ENCODE results near the gene SERGEF. TPM values are rescaled to one million over a fixed set of nuclear protein-coding genes. Genes with fewer than 3 reads are reported as not detected.
A peak's percentile ranks its signal among the peaks of the same experiment; 100 is the strongest.

SERGEF gene
- total RNA-seq, 4 donors from 2014 or later: 11.8 to 34.7 (median 24.5) TPM

DNA sequence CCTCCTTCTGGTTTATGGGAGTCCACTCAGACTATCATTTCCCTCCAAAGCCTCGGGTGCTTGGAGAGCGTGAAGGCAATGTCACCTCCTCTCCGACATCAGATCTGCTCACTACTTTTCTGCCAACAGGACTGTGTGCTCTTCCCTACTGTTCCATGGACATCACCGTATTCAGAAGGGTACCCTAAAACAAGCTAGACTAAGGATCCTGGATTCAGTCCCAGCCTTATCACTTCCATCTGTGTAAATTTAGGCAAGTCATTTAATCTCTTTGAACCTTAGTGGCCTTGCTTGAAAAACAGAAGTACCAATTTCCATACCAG is 200.0 kb downstream of the SERGEF start:
- TF ChIP-seq POLR2A (IDR thresholded peaks at IDR 0.05) (no peak), CTCF (IDR thresholded peaks at IDR 0.05 in 4 of 5, conservative IDR thresholded peaks at IDR 0.05 in 1 of 5) (no peak)
- intact Hi-C loops (cut with DNase I; ENCODE audit: low total_unique reads) (no loop called here), in situ Hi-C loops (cut with MboI; ENCODE audit: low sequenced_read_pairs in 4 of 4) (no loop called here)
- Histone ChIP-seq H3K27me3 (no peaks in the 10 kb centered on the region), H3K27ac (peak overlapping the region; percentile 59 to 66 (median 62)), H3K36me3 (no peaks in the 10 kb centered on the region), H3K4me3 (no peak overlapping the region), H3K4me1 (peaks cover 39 to 46% of the 10 kb centered on the region in 2 donors), H3K9me3 (no peaks in the 10 kb centered on the region)
- peak; percentile 54 to 55 for ATAC-seq
- no peak for DNase-seq

DNA sequence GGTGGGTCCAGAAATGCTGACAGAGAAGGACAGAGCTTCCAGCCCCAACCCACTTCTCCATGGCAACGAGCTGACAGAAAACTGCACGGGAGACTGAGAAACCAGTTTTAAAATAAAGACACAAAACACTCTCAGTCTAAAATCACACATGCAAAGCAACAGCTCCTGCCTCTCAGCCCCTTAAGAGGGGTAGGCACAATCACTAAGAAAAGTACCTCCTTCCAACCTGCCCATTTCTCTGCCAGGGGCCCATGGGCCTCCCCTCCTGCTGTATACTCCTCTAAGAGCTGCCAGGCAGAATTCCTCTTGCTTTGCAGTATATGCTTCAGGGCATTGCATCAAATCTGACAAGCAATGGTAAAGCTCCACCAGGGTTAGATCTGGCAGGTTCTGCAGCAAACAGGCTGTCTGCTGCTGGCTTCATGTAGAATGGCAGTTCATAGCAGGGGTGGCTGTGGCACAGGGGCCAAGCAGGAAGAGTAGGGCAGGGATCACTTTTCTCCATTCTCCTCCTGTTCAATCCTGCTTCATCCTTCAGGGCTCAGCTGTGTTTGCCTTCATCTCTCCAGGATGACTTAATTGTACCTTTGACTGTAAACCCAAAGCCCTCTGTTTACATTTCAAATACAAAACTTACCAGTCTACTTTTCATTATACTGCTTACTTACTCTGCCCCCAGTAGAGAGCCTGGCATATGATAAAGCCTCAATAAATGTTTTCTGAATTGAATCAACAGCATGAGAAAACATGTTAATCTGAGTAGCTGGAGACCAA is 200.6 kb downstream of the SERGEF start:
- ATAC-seq (no peak), DNase-seq (no peak)
- no peak overlapping the region for H3K4me3 ChIP-seq
- TF ChIP-seq POLR2A (IDR thresholded peaks at IDR 0.05): no peak
- TF ChIP-seq CTCF (IDR thresholded peaks at IDR 0.05 in 4 of 5, conservative IDR thresholded peaks at IDR 0.05 in 1 of 5): no peak
- intact Hi-C loops (cut with DNase I; ENCODE audit: low total_unique reads) (no loop called here), in situ Hi-C loops (cut with MboI; ENCODE audit: low sequenced_read_pairs in 4 of 4) (no loop called here)
- H3K36me3 ChIP-seq: no peaks in the 10 kb centered on the region
- no peaks in the 10 kb centered on the region for H3K9me3 ChIP-seq
- H3K27ac ChIP-seq: peak overlapping the region; percentile 59 to 66 (median 62)
- H3K4me1 ChIP-seq: peaks cover 39 to 46% of the 10 kb centered on the region in 2 donors
- H3K27me3 ChIP-seq: no peaks in the 10 kb centered on the region

DNA sequence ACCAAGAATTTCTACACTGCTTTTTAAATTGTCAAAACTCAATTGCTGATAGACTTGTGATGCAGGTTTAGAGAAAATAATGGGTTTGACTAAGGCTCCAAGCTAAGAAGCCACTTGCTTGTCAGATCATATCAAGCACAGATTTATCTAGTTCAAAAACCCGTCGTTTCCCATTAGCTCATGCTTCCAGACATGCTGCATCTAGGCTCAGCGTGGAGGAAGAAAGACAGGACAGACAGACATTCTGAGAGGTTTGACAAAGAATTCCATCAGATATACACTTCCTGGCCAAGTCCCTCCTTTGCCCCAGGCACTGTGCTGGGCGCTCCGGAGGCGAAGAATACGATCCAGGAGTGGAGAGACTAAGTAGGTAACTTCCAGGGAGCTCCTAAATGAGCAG is 201.5 kb downstream of the SERGEF start:
- Histone ChIP-seq H3K9me3 (no peaks in the 10 kb centered on the region), H3K27ac (no peak overlapping the region), H3K4me1 (peaks cover 39 to 49% of the 10 kb centered on the region in 2 donors), H3K36me3 (no peaks in the 10 kb centered on the region), H3K27me3 (no peaks in the 10 kb centered on the region), H3K4me3 (no peak overlapping the region)
- ATAC-seq (no peak), DNase-seq (no peak)
- in situ Hi-C loops (cut with MboI; ENCODE audit: low sequenced_read_pairs in 4 of 4) (no loop called here), intact Hi-C loops (cut with DNase I; ENCODE audit: low total_unique reads) (no loop called here)
- TF ChIP-seq CTCF (IDR thresholded peaks at IDR 0.05 in 4 of 5, conservative IDR thresholded peaks at IDR 0.05 in 1 of 5) (no peak), POLR2A (IDR thresholded peaks at IDR 0.05) (no peak)

- in situ Hi-C loops (cut with MboI; ENCODE audit: low sequenced_read_pairs in 4 of 4) (no loop called here), intact Hi-C loops (cut with DNase I; ENCODE audit: low total_unique reads) (no loop called here)
- H3K27ac ChIP-seq: no peak overlapping the region
- DNase-seq (no peak), ATAC-seq (peak in 1 of 2 donors; percentile 16)
- TF ChIP-seq POLR2A (IDR thresholded peaks at IDR 0.05): no peak
- TF ChIP-seq CTCF (IDR thresholded peaks at IDR 0.05 in 4 of 5, conservative IDR thresholded peaks at IDR 0.05 in 1 of 5): no peak
- H3K4me3 ChIP-seq: no peak overlapping the region
- H3K9me3 ChIP-seq: no peaks in the 10 kb centered on the region
- no peaks in the 10 kb centered on the region for H3K27me3 ChIP-seq
- peaks cover 39 to 55% of the 10 kb centered on the region in 2 donors for H3K4me1 ChIP-seq
- H3K36me3 ChIP-seq: no peaks in the 10 kb centered on the region
Measured at GRCh38 chr11:17810746-17811145, 202.1 kb downstream of the SERGEF start.

DNA sequence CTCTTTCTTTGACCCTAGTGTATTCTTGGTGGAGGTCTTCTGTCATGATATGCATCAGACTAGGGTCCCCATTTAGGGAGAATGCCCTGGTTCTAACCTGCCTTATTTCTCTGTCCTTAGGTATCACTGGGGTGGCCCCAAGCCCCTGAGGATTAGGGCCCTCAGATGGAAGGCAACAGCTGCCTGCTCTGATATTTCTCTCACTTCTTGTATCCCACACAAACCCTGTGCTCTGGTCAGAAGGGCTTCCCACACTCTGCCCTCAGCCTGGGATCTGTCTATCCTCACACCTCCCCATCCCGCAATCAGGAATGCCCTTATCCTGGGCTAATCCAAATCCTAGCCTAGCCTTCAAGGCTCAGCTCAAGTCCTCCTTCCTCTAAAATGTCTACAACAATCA is 202.8 kb downstream of the SERGEF start:
- Histone ChIP-seq H3K9me3 (no peaks in the 10 kb centered on the region), H3K27me3 (no peaks in the 10 kb centered on the region), H3K4me3 (no peak overlapping the region), H3K36me3 (no peaks in the 10 kb centered on the region), H3K27ac (no peak overlapping the region), H3K4me1 (peaks cover 39 to 59% of the 10 kb centered on the region in 2 donors)
- ATAC-seq (no peak), DNase-seq (no peak)
- intact Hi-C loops (cut with DNase I; ENCODE audit: low total_unique reads): no loop called here
- TF ChIP-seq POLR2A (IDR thresholded peaks at IDR 0.05) (no peak), CTCF (IDR thresholded peaks at IDR 0.05 in 4 of 5, conservative IDR thresholded peaks at IDR 0.05 in 1 of 5) (no peak)
- in situ Hi-C loops (cut with MboI; ENCODE audit: low sequenced_read_pairs in 4 of 4): no loop called here
